Peyer's patch (tissue), 4 donors: ENCODE data around the gene FAM107B. TPM values are rescaled to one million over a fixed set of nuclear protein-coding genes. Genes with fewer than 3 reads are reported as not detected.

ENCODE experiments used
- DNase-seq, 3 donors: peaks; one replicate each; pipeline ENCODE4 v3.0.0-alpha.2; 2017 to 2019
- H3K27ac ChIP-seq, 4 donors: fragments of 200-600 bp; sonication (generic); one replicate each; pipeline ENCODE4 v1.5.1; 2016 to 2019
- H3K27me3 ChIP-seq, 2 donors: fragments of 200-600 bp; sonication (generic); one replicate each; pipeline ENCODE4 v1.5.1; 2019
- H3K36me3 ChIP-seq, 3 donors: fragments of 200-600 bp; sonication (generic); one replicate each; pipeline ENCODE4 v1.5.1; 2016 to 2019
- H3K4me1 ChIP-seq, 4 donors: fragments of 200-600 bp; sonication (generic); one replicate each; pipeline ENCODE4 v1.5.1; 2016 to 2019
- H3K4me3 ChIP-seq, 4 donors: fragments of 200-600 bp; sonication (generic); 1 replicate in 3 of 4; 2 replicates in 1 of 4; pipeline ENCODE4 v1.5.1; 2016 to 2019; ENCODE audit warnings: mild to moderate bottlenecking in 1 of 4
- H3K9me3 ChIP-seq, 4 donors: fragments of 200-600 bp; sonication (generic); one replicate each; pipeline ENCODE4 v1.5.1; 2016 to 2019; ENCODE audit warnings: mild to moderate bottlenecking in 1 of 4
- CTCF ChIP-seq, 6 experiments: fragments of 450-650 bp in 4 of 6; fragments of 200-600 bp in 2 of 6; sonication (generic) in 1 of 6; IDR thresholded peaks; one replicate each; pipeline ENCODE4 v1.5.1; 2017 to 2019; ENCODE audit warnings: antibody characterized with exemption in 6 of 6, mild to moderate bottlenecking in 3 of 6, moderate library complexity in 1 of 6
- POLR2A ChIP-seq, 2 donors: fragments of 450-650 bp; IDR thresholded peaks; one replicate each; pipeline ENCODE4 v1.5.1; 2017; ENCODE audit warnings: antibody characterized with exemption in 2 of 2, mild to moderate bottlenecking in 2 of 2, moderate library complexity in 2 of 2
- total RNA-seq, 4 donors: library from RNA; depleted of rRNA; stranded (reverse); fragments of >200 nt; gene quantifications; one replicate each; pipeline ENCODE4 v1.1.0, GENCODE V29; 2016

The FAM107B gene
- total RNA-seq, 4 donors from 2014 or later, result 36.6 to 89.1 (median 39.6) TPM

DNA sequence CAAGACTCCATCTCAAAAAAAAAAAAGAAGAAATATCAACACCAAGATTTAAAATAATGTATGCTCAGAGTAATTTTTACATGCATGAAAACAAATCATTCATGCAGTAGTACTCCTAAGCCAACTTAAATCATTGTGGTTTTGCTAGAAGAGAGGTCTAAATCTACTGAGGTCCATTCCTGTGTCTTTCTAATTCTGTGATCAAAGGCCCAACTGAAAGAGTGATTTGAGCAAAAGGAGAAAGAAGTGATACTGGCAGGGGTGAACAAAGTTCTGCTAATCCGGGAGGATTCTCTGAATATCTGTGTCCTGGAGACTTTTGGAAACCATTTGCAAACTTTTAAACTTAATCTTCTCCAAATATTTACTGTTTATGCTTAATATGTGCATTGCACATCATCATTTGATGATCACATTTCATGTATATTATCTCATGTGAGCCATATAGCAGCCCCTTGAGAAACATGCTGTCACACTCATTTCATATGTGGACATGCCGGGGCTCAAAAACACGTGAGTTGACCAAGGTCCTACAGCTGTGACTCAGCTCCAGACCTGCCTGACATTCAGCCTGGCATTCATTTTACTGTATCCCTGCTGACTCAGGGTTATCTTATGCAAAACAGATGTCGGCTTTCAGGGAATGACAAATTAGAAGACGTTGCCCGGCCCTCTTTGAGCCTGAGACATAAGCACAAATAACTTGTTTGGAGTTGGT, 76.4 kb downstream of the FAM107B start:
- no peaks in the 10 kb centered on the region for H3K4me1 ChIP-seq
- no peak overlapping the region for H3K27ac ChIP-seq
- H3K4me3 ChIP-seq, result no peak overlapping the region
- H3K27me3 ChIP-seq, result no peaks in the 10 kb centered on the region
- DNase-seq, result no peak
- no peaks in the 10 kb centered on the region for H3K9me3 ChIP-seq
- TF ChIP-seq CTCF (IDR thresholded peaks at IDR 0.05) (no peak), POLR2A (IDR thresholded peaks at IDR 0.05) (no peak)
- H3K36me3 ChIP-seq, result no peaks in the 10 kb centered on the region

DNA sequence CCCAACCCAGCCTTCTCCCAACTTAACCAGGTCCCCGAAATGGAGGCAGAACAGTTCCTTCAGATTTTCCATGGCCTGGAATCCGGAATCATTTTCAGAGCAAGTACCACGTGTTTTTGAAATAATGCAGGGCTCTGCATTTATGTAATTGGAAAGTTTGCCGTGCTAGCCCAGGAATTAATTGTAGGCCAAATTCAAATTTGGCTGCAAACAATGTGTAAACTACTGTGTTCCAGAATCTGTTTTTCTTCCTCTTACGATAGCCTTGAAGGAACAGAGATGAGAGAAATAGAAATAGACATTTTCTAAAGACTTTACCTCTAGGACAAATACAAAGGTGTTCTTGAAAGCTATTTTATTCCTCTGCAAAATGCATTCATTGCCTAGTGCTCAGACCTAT, 77.4 kb downstream of the FAM107B start:
- no peak for TF ChIP-seq CTCF (IDR thresholded peaks at IDR 0.05)
- TF ChIP-seq POLR2A (IDR thresholded peaks at IDR 0.05), result no peak
- DNase-seq, result no peak
- no peaks in the 10 kb centered on the region for H3K27me3 ChIP-seq
- H3K4me3 ChIP-seq, result no peak overlapping the region
- no peaks in the 10 kb centered on the region for H3K36me3 ChIP-seq
- no peaks in the 10 kb centered on the region for H3K4me1 ChIP-seq
- peak overlapping the region in 1 of 4 donors; percentile 22 for H3K27ac ChIP-seq
- H3K9me3 ChIP-seq, result no peaks in the 10 kb centered on the region

DNA sequence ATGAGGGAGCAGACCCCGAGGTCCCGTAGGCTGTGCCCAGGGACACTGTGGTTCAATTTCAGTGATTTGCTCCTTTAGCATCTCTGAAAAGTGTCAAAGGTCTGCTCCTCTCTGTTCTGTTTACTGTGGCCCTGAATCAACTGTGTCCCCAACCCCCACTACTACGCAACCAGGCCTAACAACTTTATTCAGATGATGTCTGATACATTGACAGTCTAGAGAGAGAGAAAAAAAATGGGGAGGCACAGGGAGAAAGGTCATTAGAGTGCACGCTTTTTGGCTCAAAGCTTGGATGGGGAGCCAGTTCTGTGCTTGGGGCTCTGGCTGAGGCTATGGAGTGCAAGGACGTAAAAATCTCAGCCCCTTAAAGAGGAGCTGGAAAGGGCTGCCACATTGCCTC, 77.9 kb downstream of the FAM107B start:
- H3K4me3 ChIP-seq, result no peak overlapping the region
- DNase-seq, result no peak
- no peaks in the 10 kb centered on the region for H3K27me3 ChIP-seq
- TF ChIP-seq POLR2A (IDR thresholded peaks at IDR 0.05) (no peak), CTCF (IDR thresholded peaks at IDR 0.05) (no peak)
- no peaks in the 10 kb centered on the region for H3K36me3 ChIP-seq
- H3K27ac ChIP-seq, result peak overlapping the region in 1 of 4 donors; percentile 22
- no peaks in the 10 kb centered on the region for H3K9me3 ChIP-seq
- H3K4me1 ChIP-seq, result no peaks in the 10 kb centered on the region

DNA sequence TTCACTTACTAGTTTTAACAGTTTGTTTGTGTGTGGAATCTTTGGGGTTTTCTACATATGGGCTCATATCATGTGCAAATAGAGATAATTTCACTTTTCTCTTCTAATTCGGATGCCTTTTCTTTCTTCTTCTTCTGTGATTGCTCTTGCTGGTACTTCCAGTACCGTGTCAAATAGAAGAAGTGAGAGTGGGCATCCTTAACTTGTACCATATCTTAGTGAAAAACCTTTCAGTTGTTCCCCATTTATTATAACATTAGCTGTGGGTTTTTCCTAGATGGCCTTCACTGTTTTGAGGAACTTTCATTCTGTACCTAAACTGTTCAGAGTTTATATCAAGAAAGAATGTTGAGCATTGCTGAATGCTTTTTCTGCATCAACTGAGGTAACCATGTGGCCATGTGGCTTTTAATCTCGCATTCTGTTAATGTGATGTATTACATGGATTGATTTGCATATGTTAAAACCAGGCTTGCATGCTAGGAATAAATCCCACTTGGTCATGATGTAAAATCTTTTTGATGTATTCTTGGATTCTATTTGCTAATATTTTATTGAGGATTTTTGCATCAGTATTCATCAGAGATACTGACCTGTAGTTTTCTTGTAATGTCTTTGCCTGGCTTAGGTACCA, 78.7 kb downstream of the FAM107B start:
- Histone ChIP-seq H3K36me3 (no peaks in the 10 kb centered on the region), H3K9me3 (no peaks in the 10 kb centered on the region), H3K4me3 (no peak overlapping the region), H3K27ac (no peak overlapping the region), H3K27me3 (no peaks in the 10 kb centered on the region), H3K4me1 (no peaks in the 10 kb centered on the region)
- TF ChIP-seq CTCF (IDR thresholded peaks at IDR 0.05) (no peak), POLR2A (IDR thresholded peaks at IDR 0.05) (no peak)
- no peak for DNase-seq

DNA sequence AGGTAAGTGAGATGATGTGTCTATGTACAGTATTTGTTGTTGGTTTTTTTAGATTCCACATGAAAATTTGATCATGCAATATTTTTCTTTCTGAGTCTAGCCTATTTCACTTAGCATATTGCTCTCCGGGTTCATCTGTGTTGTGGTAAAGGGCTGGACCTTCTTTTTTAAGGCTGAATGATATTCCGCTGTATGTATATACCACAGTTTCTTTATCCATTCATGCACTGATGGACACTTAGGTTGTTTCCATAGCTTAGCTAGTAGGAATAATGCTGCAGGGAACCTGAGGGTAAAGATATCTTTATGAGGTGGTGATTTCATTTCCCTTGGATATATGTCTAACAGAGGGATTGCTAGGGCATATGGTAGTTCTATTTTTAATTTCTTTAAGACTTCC, 80.8 kb downstream of the FAM107B start:
- H3K9me3 ChIP-seq, result no peaks in the 10 kb centered on the region
- no peak overlapping the region for H3K4me3 ChIP-seq
- no peak for DNase-seq
- no peak overlapping the region for H3K27ac ChIP-seq
- no peaks in the 10 kb centered on the region for H3K4me1 ChIP-seq
- TF ChIP-seq CTCF (IDR thresholded peaks at IDR 0.05) (no peak), POLR2A (IDR thresholded peaks at IDR 0.05) (no peak)
- H3K36me3 ChIP-seq, result no peaks in the 10 kb centered on the region
- H3K27me3 ChIP-seq, result no peaks in the 10 kb centered on the region
